Renal pelvis (tissue), 4 donors: ENCODE measurements around the gene CES2. TPM values are rescaled to one million over a fixed set of nuclear protein-coding genes. Genes with fewer than 3 reads are reported as not detected.
"Not testable (repeated sequence)": the region's sequence is repeated elsewhere in the genome, so short reads cannot be mapped to it uniquely, and the experiment has no call there.

Source experiments
- DNase-seq: peaks from one replicate; pipeline ENCODE4 v3.0.0-alpha.2; 2013
- polyA plus RNA-seq, 3 donors: library from polyadenylated mRNA; unstranded; fragments of 120-200 nt; gene quantifications; one replicate each; pipeline ENCODE4 v1.2.1, GENCODE V29; 2013; ENCODE audit not compliant: insufficient read length in 3 of 3

The CES2 gene
- polyA plus RNA-seq, 3 donors: 42.7 to 50.2 (median 45.3) TPM

DNA sequence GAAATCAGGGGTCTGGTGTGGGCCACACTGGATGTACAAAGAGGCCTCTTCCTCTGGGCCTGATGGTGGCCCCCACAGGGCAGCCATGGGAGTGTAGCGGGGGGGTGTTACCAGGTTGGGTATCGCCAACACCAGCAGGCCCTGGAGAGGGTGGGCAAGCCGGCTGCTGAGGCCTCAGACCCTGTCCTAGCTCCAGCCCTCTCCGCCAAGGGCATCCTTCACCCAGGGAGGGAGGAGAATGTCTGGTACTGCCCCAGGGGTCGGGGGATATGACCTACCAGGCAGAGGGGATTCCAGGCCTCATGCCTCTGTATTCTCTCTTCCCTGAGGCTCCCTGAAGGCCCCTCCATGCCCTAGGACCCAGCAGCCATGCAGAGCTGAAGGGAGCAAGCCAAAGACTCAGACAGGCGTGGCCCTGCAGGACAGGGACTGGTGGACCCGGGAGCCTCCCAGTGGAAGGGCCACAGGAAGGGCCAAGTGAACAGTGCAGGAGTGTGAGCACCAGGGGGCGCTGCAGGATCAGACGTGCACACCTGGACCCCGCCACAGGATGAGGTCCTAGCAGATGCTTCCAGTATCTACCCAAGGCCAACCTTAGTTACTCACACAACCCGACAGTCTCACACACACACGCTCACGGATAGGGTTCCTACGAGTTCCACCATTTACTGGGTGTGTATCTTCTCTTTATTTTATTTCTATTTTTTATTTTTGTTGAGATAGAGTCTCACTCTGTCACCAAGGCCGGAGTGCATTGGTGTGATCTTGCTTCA, 42.2 kb downstream of the CES2 start:
- peak; percentile 70 for DNase-seq

DNA sequence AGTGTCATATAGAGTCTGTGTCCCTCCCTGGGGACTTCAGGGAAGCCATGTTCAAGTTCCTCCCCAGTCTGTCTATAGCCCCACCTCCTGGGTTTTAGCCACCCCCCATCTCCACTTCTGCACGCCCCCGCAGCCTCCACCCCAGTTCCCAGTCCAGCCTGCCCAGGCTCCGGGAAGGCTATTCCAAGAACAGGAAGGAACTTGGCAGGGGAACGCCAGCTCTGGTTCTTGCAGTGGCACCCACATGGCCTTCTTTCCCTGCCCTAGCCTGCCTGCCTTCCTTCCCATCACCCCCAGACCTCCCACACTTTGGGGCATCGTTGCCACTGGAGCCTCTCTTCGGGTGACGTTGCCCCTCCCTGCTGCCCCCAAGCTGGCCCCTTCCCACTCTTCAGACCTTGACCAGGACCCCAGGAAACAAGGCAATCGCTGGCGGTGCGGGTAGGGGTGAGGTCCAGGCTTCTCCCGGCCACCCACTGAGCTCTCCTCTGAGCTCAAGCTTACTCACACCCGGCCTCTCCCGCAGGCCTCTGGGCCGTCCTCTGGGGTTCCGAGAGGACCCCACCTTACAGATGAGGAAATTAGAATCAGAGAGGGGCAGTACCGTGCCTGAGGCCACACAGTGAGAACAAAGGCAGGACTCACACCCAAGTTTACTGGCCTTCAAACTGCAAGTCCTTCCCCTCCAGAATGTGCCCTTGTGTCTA, 43.8 kb downstream of the CES2 start:
- DNase-seq: no peak

DNA sequence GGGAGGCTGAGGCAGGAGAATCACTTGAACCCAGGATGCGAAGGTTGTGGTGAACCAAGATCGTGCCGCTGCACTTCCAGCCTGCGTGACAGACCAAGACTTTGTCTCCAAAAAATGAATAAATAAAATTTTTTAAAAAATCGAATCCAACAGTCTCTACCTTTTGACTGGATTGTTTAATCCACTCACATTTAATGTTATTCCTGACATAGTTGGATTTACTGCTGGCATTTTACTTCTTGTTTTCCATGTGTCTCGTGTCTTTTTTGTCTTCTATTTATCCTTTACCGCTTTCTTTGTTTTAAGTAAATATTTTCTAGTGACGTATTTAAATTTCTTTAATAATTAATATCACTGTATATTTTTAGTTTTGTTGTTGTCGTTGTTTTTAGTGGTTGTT, 47.7 kb downstream of the CES2 start:
- no peak for DNase-seq

DNA sequence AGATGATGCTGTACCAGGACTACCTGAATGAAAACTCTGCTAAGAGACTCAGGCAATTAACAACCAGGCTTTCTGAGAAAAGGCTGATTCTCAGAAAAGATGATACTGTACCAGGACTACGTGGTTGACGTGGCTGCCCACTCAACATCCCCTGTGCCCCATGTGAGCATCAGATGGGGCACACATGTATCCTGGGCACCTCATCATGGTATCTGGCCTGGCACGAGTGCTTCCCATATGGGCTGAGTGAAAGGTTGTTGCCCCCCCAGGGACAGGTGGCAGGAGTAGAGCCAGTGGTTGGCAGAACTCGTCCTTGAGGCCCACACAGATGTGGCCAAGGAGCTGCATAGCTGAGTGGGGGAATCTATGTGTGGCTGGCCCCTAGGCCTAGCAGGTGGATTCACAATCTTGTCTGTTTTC, 49.6 kb downstream of the CES2 start:
- no peak for DNase-seq

DNA sequence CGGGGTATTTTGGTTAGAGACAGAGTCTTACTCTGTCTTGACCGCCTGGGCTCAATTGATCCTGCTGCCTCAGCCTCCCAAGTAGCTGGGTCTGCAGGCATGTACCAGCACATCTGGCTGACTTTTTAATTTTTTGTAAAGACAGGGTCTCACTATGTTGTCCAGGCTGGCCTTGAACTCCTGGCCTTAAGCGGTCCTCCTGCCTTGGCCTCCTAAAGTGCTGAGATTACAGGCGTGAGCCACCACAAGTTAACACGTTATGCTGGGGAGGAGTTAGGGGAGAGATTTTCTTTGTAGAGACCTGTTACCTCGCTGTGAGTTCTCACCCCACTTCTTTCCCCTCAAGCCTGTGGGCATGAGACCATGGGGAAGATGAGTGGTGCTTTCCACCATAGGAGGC, 51.2 kb downstream of the CES2 start:
- no peak for DNase-seq

DNA sequence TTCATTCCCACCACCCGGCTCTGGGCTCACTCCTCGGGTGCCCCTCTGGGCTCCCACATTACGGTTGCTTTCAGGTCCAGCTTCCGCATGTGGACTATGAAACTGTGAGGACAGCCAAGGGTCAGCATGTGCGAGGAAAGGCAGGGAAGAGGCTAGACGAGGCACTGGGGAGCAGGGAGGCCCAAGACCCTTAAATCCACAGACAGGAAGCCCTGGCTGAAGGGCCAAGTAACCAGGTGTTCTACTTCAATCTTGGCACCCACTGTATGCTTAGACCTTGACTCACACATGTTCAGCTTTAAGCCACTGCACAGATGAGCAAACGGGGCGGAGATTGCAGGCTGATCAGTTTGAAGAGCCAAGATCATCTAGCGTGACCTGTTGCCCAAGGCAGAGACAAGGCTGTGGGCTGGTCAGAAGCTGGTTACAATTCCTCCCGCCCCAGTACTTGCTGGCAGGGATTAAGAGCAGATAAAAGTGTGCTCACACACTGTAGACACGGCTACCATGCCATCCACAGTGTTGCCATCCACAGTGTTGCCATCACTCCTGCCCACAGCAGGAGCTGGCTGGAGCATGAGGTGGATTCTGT, 53.0 kb downstream of the CES2 start, which contains the start of gene CES4A:
TSS of gene CES4A (plus strand) at position 393 of the 592 bp plus-strand sequence. CDS start at position 577, 184 bp downstream.
- DNase-seq: no peak

DNA sequence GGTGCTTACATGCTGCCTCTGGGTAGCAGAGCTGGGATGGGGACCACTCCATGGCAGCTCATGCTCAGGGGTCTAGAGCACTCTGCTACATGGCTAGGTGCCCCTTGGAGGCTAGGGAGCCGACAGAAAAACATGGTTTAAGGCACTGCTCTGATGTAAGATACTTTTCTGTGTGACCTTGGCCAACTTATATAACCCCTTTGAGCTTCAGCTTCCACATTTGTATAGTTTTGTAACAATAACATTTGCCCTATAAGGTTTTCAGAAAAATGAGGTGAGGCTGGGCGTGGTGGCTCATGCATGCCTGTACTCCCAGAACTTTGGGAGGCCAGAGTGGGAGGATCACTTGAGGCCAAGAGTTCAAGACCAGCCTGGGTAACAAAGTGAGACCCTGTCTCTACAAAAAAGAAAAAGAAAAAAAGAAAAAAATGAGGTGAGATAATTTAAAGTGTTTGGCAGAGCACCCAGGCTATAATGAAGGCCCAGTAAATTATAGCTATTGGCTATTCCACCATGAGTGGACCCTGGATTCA, 56.3 kb downstream of the CES2 start:
- no peak for DNase-seq

DNA sequence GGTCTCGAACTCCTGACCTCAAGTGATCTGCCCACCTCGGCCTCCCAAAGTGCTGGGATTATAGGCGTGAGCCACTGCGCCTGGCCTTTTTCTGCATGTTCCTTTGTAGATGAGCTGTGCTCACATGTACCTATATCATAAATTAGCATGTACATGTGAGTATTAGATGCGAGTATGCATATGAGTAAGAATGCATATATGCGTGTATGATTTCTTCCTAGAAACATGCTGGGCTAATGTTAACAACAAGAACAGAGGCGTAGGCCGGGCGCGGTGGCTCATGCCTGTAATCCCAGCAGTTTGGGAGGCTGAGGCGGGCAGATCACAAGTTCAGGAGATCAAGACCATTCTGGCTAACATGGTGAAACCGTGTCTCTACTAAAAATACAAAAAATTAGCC, 58.2 kb downstream of the CES2 start:
- not testable (repeated sequence) for DNase-seq

Other genes starting within 250 kb of the CES2 start
- gene CMTM4, start 238.8 kb upstream of the CES2 start, polyA plus RNA-seq: 10 to 100 TPM; 65.0 to 73.2 (median 72.8) TPM
- gene DYNC1LI2, start 183.9 kb upstream of the CES2 start, polyA plus RNA-seq: 100 to 1,000 TPM; 105 to 155 (median 142) TPM
- under 1 TPM in 1 of 3 donors, not detected in 2; 0.18 TPM for gene TERB1, start 133.9 kb upstream of the CES2 start, polyA plus RNA-seq
- 10 to 100 TPM; 68.2 to 95.4 (median 90.5) TPM for gene NAE1, start 104.5 kb upstream of the CES2 start, polyA plus RNA-seq
- gene CA7, start 91.1 kb upstream of the CES2 start, polyA plus RNA-seq: under 1 TPM; 0.16 to 0.73 (median 0.61) TPM
- 10 to 100 TPM; 12.2 to 16.1 (median 14.3) TPM for gene PDP2, start 55.0 kb upstream of the CES2 start, polyA plus RNA-seq
- gene CDH16, start 16.6 kb upstream of the CES2 start, polyA plus RNA-seq: 100 to 1,000 TPM; 267 to 319 (median 317) TPM
- 1 to 10 TPM; 2.4 to 3.3 (median 2.8) TPM for gene RRAD, start 10.0 kb upstream of the CES2 start, polyA plus RNA-seq
- 100 to 1,000 TPM in 1 of 3 donors, 10 to 100 TPM in 2; 95.1 to 102 (median 99.3) TPM for gene CIAO2B, start 1.1 kb upstream of the CES2 start, polyA plus RNA-seq
- gene CES3, start 25.8 kb downstream of the CES2 start, polyA plus RNA-seq: 1 to 10 TPM; 2.4 to 4.6 (median 4.1) TPM
- gene CES4A, start 53.1 kb downstream of the CES2 start, polyA plus RNA-seq: 10 to 100 TPM in 2 of 3 donors, 1 to 10 TPM in 1; 7.3 to 13.1 (median 12.2) TPM
- 10 to 100 TPM; 65.4 to 70.1 (median 67.9) TPM for gene CBFB, start 93.6 kb downstream of the CES2 start, polyA plus RNA-seq
- gene PHAF1, start 174.4 kb downstream of the CES2 start, polyA plus RNA-seq: 10 to 100 TPM; 20.7 to 29.5 (median 28.7) TPM
- gene B3GNT9, start 215.5 kb downstream of the CES2 start, polyA plus RNA-seq: 10 to 100 TPM in 1 of 3 donors, 1 to 10 TPM in 2; 8.1 to 11.9 (median 8.2) TPM
- 1 to 10 TPM; 6.4 to 6.9 (median 6.6) TPM for gene TRADD, start 224.4 kb downstream of the CES2 start, polyA plus RNA-seq
- 1 to 10 TPM; 1.4 to 2.9 (median 2.2) TPM for gene FBXL8, start 224.4 kb downstream of the CES2 start, polyA plus RNA-seq
- gene HSF4, start 229.2 kb downstream of the CES2 start, polyA plus RNA-seq: 1 to 10 TPM; 1.2 to 3.1 (median 2.9) TPM
- gene NOL3, start 235.0 kb downstream of the CES2 start, polyA plus RNA-seq: 1 to 10 TPM; 4.1 to 9.5 (median 7.6) TPM
- 10 to 100 TPM; 34.7 to 53.0 (median 50.1) TPM for gene MATCAP1, start 248.4 kb downstream of the CES2 start, polyA plus RNA-seq